ENCODE data around the gene OGFOD3.

The OGFOD3 gene

DNA sequence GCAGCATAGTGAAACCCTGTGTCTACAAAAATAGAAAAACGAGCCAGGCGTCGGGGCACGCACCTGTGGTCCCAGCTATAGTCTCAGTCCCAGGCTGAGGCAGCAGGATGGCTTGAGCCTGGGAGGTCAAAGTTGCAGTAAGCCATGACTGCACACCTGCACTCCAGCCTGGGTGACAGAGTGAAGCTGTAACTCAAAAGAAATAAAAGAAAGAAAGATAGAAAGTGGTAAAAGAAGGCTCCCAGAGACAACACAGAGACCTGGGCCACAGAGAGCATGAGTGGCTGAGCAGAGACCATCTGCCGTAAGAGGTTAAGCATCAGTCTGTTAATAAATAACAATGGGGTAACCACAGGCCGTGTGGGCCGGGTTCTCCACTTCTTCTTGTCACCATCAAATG is 15.5 kb downstream of the OGFOD3 start:
- TF ChIP-seq, protein P1, sequence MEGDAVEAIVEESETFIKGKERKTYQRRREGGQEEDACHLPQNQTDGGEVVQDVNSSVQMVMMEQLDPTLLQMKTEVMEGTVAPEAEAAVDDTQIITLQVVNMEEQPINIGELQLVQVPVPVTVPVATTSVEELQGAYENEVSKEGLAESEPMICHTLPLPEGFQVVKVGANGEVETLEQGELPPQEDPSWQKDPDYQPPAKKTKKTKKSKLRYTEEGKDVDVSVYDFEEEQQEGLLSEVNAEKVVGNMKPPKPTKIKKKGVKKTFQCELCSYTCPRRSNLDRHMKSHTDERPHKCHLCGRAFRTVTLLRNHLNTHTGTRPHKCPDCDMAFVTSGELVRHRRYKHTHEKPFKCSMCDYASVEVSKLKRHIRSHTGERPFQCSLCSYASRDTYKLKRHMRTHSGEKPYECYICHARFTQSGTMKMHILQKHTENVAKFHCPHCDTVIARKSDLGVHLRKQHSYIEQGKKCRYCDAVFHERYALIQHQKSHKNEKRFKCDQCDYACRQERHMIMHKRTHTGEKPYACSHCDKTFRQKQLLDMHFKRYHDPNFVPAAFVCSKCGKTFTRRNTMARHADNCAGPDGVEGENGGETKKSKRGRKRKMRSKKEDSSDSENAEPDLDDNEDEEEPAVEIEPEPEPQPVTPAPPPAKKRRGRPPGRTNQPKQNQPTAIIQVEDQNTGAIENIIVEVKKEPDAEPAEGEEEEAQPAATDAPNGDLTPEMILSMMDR (IDR thresholded peaks at IDR 0.05; ENCODE audit: poor library complexity, severe bottlenecking): no peak
- no peaks in the 10 kb centered on the region for H3K9me3 ChIP-seq (ENCODE audit: severe bottlenecking)
- DNase-seq (ENCODE audit: low spot score): no peak
- H3K4me3 ChIP-seq (ENCODE audit: severe bottlenecking): no peak overlapping the region
- no peak for ATAC-seq (ENCODE audit: low read depth)
- H3K36me3 ChIP-seq (ENCODE audit: low read depth): peaks cover 17% of the 10 kb centered on the region
- H3K27me3 ChIP-seq (ENCODE audit: insufficient read depth, poor library complexity, severe bottlenecking): no peaks in the 10 kb centered on the region
- H3K4me1 ChIP-seq (ENCODE audit: insufficient read depth, poor library complexity, severe bottlenecking): no peaks in the 10 kb centered on the region
- no peak overlapping the region for H3K27ac ChIP-seq (ENCODE audit: poor library complexity, severe bottlenecking)

DNA sequence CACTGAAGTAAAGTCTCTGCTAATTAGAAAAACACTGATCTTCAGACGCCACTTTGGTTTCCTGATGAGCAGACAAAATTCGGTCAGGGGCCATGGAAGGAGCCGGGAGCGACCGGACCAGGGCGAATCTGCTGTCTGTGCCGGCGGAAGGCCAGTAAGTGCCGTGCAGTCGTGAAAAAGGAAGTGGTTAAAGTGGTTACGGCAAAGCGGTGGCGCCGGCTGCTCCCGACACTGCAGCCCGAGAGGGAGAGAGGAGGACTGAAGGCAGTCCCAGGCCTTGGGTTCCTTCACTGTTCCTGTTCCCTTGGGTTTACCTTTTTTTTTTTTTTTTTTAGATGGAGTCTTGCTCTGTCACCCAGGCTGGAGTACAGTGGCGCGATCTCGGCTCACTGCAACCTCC is 17.6 kb downstream of the OGFOD3 start:
- H3K4me1 ChIP-seq (ENCODE audit: insufficient read depth, poor library complexity, severe bottlenecking): no peaks in the 10 kb centered on the region
- ATAC-seq (ENCODE audit: low read depth) (no peak), DNase-seq (ENCODE audit: low spot score) (peak; percentile 39)
- H3K4me3 ChIP-seq (ENCODE audit: severe bottlenecking): no peak overlapping the region
- no peaks in the 10 kb centered on the region for H3K9me3 ChIP-seq (ENCODE audit: severe bottlenecking)
- peaks cover 17% of the 10 kb centered on the region for H3K36me3 ChIP-seq (ENCODE audit: low read depth)
- no peaks in the 10 kb centered on the region for H3K27me3 ChIP-seq (ENCODE audit: insufficient read depth, poor library complexity, severe bottlenecking)
- H3K27ac ChIP-seq (ENCODE audit: poor library complexity, severe bottlenecking): no peak overlapping the region
- TF ChIP-seq, protein P1 (IDR thresholded peaks at IDR 0.05; ENCODE audit: poor library complexity, severe bottlenecking): no peak

DNA sequence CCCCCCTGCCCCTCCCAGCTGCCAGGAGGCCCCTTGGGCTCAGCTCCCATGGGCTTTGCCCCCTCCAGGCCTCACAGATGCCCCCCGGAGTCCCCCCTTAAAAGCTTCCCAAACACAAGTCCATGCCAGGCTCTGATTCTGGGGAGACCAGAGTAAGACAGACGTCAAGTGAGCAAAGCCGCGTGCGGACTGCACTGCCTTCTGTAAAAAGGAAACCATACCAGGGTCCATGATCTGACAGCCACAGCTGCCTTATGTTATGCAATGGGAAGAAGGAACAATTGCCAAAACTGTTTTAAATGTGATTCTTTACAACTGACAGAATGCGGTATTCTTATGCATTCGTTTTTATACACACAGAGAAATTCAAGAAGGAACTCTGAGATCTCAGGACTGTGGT is 18.2 kb downstream of the OGFOD3 start:
- ATAC-seq (ENCODE audit: low read depth) (no peak), DNase-seq (ENCODE audit: low spot score) (no peak)
- Histone ChIP-seq H3K36me3 (ENCODE audit: low read depth) (peaks cover 17% of the 10 kb centered on the region), H3K27ac (ENCODE audit: poor library complexity, severe bottlenecking) (no peak overlapping the region), H3K27me3 (ENCODE audit: insufficient read depth, poor library complexity, severe bottlenecking) (no peaks in the 10 kb centered on the region), H3K9me3 (ENCODE audit: severe bottlenecking) (no peaks in the 10 kb centered on the region), H3K4me1 (ENCODE audit: insufficient read depth, poor library complexity, severe bottlenecking) (no peaks in the 10 kb centered on the region), H3K4me3 (ENCODE audit: severe bottlenecking) (no peak overlapping the region)
- TF ChIP-seq, protein P1 (IDR thresholded peaks at IDR 0.05; ENCODE audit: poor library complexity, severe bottlenecking): no peak

DNA sequence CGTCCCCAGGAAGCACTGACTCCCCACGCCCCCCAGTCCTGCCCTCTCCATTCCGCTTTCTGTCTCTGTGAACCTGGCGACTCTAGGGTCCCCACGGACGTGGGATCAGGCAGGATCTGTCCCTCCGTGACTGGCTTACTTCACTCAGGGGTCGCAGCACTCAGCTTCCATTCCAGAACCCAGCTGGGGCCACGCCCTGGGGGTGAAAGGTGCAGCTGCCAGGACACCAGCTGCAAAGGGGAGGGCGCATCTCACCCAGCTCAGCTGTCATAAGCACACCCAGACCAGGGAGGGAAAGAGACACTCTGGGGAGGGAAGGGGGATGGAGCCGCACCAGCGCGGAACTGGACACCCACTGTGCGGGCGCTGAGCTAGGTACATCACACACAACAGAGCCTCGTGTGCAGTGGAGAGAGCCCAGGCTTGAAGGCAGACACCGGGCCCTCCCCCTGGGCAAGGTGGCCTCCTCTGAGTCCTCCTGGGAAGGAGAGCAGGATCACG is 18.7 kb downstream of the OGFOD3 start:
- H3K4me1 ChIP-seq (ENCODE audit: insufficient read depth, poor library complexity, severe bottlenecking): no peaks in the 10 kb centered on the region
- ATAC-seq (ENCODE audit: low read depth) (no peak), DNase-seq (ENCODE audit: low spot score) (peak; percentile 55)
- H3K9me3 ChIP-seq (ENCODE audit: severe bottlenecking): no peaks in the 10 kb centered on the region
- H3K36me3 ChIP-seq (ENCODE audit: low read depth): peaks cover 17% of the 10 kb centered on the region
- no peak overlapping the region for H3K27ac ChIP-seq (ENCODE audit: poor library complexity, severe bottlenecking)
- H3K27me3 ChIP-seq (ENCODE audit: insufficient read depth, poor library complexity, severe bottlenecking): no peaks in the 10 kb centered on the region
- H3K4me3 ChIP-seq (ENCODE audit: severe bottlenecking): no peak overlapping the region
- TF ChIP-seq, protein P1 (IDR thresholded peaks at IDR 0.05; ENCODE audit: poor library complexity, severe bottlenecking): no peak

DNA sequence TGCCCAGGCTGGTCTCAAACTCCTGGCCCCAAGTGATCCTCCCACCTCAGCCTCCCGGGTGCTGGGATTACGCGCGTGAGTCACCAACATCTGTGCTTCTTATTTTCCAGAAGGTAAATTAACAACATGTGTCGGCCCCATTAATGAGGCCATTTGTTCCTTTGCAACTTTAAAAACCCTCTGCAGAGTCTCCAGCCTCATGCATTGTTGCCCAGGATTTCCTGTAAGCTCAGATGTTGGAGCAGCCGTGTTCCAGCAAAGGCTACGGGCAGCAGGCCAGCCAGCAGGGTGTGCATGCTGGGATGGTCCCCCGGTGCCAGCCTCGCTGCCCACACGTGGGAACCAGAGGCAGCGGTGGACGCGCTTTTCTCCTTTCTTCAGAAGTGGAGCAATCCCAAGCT is 19.3 kb downstream of the OGFOD3 start:
- Histone ChIP-seq H3K36me3 (ENCODE audit: low read depth) (peaks cover 17% of the 10 kb centered on the region), H3K9me3 (ENCODE audit: severe bottlenecking) (no peaks in the 10 kb centered on the region), H3K27ac (ENCODE audit: poor library complexity, severe bottlenecking) (no peak overlapping the region), H3K4me3 (ENCODE audit: severe bottlenecking) (no peak overlapping the region), H3K27me3 (ENCODE audit: insufficient read depth, poor library complexity, severe bottlenecking) (no peaks in the 10 kb centered on the region), H3K4me1 (ENCODE audit: insufficient read depth, poor library complexity, severe bottlenecking) (no peaks in the 10 kb centered on the region)
- TF ChIP-seq, protein P1 (IDR thresholded peaks at IDR 0.05; ENCODE audit: poor library complexity, severe bottlenecking): no peak
- no peak for ATAC-seq (ENCODE audit: low read depth)
- peak; percentile 41 for DNase-seq (ENCODE audit: low spot score)
